ENCODE measurements around the gene MRRF. TPM values are rescaled to one million over a fixed set of nuclear protein-coding genes. Genes with fewer than 3 reads are reported as not detected.
"Not testable (repeated sequence)": the region's sequence is repeated elsewhere in the genome, so short reads cannot be mapped to it uniquely, and the experiment has no call there.

Gene MRRF
- total RNA-seq, 1 experiment from 2014 or later, result 90.6 TPM

DNA sequence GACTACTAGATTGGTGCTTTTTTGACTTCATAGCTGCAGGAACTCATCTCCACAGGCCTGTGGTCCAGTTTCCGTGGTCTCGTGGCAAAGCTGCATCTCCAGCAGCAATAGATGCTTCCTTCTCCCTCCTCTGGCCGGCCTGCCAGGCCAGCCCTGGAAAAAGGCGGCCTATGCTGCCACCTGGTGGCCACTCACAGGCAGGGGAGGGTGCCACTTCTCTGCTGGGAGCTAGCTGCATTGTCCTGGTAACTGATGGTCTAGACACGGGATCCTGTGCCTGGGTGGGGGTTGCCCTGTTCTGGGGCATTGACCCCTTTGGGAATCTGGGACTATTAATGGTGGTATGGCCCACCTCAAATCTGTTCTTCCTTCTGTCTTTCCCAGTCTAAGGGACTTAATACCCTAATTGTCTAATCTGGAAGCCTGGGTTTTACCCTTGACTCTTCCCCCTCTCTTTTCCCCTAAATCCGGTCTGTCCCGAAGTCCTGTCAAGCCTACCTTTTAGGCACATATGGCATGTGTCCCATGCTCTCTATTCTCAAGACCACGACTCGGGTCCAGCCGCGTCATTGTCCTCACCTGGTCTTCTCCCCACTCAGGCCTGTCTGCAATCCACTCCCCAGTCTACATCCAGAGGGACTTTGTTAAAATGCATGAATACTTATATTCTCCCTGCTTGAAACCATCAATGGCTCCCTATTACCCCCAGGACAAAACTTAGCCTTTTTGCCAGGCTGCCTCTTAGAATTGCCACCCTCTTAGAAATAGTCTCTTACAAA is 86.1 kb downstream of the MRRF start:
- DNase-seq (ENCODE audit: extremely low read depth, low read depth), result peak; percentile 73

- no peak for DNase-seq (ENCODE audit: extremely low read depth, low read depth)
Measured at GRCh38 chr9:122354536-122355199, 90.0 kb downstream of the MRRF start.

- DNase-seq (ENCODE audit: extremely low read depth, low read depth), result no peak
Measured at GRCh38 chr9:122355336-122355875, 90.7 kb downstream of the MRRF start.

DNA sequence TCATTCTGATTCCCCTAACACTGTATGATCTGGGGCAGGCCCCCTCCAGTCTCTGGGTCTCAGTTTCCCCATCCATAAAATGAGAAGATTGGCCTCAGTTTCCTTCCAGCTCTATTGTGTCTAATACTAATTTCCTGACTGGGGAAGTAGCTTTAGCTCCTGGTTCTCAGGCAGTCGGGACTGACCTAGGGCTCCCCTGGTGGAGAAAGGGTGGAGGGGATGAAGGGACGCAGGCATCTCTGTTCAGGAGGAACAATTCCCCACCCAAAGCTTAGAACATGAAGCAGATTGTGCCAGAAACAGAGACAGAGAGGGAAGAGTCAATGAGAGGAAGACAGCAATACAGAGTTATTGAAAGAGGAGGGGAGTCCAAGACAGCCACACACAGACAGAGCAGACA is 91.9 kb downstream of the MRRF start:
- DNase-seq (ENCODE audit: extremely low read depth, low read depth), result no peak

DNA sequence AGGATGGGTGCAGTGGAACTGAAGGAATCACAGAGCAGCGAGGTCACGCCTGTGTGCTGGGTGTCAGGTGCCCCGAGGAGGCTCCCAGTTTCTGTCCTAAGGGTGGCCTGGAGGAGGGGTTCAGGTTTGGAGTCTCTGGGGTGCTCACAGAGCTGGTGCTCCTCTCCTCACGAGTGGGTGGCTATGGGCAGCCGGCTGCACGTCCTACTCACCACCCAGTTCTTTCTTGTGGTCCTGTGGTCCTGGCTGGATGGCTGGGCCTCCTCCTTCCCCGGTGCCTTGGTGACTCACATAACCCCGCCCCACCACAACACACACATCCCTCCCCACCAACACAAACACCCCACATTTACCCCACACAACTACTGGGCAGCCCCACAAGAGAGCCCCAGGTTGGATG is 96.2 kb downstream of the MRRF start:
- DNase-seq (ENCODE audit: extremely low read depth, low read depth), result no peak

DNA sequence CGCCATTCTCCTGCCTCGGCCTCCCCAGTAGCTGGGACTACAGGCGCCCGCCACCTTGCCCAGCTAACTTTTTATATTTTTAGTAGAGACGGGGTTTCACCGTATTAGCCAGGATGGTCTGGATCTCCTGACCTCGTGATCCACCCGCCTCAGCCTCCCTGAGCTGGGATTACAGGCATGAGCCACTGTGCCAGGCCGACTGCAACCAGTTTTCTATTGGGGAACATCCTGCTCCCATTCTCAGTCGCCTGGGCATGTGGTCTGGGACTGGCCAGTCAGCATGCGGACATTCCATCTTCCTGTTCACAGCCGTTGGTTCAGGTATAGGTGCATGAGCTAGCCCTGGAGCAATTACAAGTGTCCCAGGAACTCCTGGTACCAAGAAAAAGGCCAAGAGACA is 98.4 kb downstream of the MRRF start:
- not testable (repeated sequence) for DNase-seq (ENCODE audit: extremely low read depth, low read depth)

DNA sequence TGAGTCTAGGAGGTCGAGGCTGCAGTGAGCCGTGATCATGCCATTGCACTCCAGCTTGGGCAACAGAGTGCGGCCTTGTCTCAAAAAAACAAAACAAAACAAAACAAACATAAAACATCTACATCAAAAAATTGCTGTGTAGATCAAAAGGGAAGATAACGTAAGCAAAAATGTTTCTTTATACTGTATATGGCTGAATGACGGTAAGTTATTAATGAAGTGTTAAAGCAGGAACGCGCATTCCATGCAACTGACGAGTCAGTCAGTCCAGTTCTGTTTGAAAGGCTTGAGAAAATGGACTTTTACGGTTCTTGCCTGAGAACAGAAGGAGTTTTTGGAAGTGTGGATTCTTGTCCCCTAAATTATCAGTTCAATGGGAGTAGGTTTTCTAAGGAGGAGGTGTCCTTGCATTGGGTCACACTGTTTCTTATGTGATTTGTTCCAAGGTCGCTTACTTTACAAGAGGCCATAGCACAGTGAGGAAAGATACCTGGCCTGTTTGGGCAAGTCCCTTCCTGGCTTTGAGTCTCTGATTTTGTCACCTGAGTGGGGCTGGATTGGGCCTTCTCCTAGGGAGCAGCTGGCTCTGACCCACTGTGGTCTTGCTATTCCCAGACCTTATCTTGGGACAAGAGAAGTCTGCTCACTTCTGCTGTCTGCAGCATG is 99.6 kb downstream of the MRRF start:
- DNase-seq (ENCODE audit: extremely low read depth, low read depth), result no peak

GRCh38 chr9:122364783-122365150 is 100.1 kb downstream of the MRRF start:
- DNase-seq (ENCODE audit: extremely low read depth, low read depth), result no peak

- no peak for DNase-seq (ENCODE audit: extremely low read depth, low read depth)
Measured at GRCh38 chr9:122366074-122366660, 101.5 kb downstream of the MRRF start.

GRCh38 chr9:122367065-122367464 is 102.4 kb downstream of the MRRF start:
- no peak for DNase-seq (ENCODE audit: extremely low read depth, low read depth)

DNA sequence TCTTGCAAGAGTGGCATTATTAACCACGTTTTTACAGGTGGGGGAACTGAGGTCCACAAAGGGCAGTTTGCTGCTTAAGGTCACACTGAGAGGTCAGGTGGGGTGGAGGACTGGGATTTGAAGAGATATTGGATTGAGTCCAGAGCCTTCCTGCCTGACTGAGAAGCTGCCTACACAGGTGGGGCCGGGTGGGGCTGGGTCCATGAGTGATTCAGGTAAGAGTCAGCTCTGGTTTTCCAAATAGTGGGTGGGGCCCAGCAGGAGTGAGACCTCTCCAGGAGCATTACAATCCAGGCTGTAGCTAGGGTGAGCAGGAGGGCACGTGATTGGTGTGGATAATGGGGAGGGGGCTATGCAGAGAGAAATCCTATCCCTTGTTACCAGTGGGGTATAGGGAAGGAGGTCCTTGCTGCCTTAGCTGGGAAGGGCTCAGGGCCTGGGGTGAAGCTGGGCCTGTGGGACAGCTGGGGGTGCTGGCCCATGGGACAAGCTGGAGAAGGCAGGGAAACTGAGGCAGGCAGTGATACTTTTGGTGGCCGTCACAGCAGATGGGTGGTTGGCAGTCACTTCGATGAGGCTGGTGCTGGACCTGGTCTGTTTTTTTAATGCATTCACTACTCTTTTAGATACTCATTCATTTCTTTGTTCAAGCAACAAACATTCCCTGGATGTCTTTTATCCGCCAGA is 103.2 kb downstream of the MRRF start:
- no peak for DNase-seq (ENCODE audit: extremely low read depth, low read depth)

- no peak for DNase-seq (ENCODE audit: extremely low read depth, low read depth)
Measured at GRCh38 chr9:122368642-122369041, 104.0 kb downstream of the MRRF start.

DNA sequence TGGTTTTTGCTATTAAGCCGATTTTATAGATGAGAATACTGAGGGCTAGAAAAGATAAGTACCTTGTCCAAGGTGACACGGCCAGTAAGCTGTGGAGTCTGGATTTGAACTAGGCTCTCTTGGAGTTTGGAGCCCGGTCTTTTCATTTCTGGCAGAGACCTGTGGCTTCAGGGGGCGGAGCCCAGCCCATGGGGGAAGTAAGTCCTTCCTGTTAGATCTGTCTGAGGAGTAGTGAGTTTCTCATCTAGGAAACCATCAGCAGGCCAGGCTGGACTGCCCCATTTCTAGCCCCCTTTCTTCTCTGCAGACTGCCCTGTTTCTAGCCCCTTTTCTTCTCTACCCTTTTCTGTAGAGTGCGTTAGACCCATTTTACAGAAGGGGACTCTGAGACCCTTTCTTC is 105.6 kb downstream of the MRRF start:
- DNase-seq (ENCODE audit: extremely low read depth, low read depth), result no peak

DNA sequence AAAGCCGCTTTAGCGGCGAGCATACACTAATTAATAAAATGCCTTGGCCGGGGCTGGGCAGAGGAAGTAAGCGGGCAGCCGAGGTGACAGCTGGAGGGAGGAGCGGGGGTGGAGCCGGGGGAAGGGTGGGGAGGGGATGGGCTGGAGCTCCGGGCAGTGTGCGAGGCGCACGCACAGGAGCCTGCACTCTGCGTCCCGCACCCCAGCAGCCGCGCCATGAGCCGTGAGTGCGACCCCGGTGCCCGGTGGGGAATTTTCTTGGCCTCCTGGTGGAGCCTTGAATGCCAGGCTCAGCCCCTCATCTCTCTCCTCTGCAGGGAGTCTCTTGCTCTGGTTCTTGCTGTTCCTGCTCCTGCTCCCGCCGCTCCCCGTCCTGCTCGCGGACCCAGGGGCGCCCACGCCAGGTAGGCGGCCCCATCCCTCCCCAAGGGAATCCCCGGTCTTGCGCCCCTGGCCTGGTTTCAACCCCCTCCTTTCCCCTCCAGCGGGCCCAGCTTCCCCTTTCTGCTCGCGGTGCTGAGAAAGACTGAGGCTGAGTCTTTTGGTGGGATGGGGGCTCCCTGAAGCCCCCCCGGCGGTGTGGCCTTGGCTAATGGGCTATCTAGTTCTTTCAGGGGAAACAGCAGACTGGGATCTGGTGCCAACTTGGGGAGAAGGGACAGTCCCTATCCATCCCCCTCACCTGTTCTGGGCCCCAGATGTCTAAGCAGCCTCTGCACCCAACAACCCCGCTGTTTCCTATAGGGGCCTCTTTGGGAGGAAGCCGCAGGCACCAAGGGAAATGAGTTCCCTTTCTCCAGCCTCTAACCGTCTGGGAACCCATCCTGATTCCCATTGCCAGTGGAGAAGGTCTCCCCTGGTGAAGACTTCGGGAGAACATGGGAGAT is 106.4 kb downstream of the MRRF start, which contains the start of gene PTGS1:
Gene PTGS1 (plus strand): TSS at position 156 of the 887 bp plus-strand sequence. CDS start 61 bp downstream, at position 217.
- no peak for DNase-seq (ENCODE audit: extremely low read depth, low read depth)

GRCh38 chr9:122371846-122372245 is 107.2 kb downstream of the MRRF start:
- no peak for DNase-seq (ENCODE audit: extremely low read depth, low read depth)

DNA sequence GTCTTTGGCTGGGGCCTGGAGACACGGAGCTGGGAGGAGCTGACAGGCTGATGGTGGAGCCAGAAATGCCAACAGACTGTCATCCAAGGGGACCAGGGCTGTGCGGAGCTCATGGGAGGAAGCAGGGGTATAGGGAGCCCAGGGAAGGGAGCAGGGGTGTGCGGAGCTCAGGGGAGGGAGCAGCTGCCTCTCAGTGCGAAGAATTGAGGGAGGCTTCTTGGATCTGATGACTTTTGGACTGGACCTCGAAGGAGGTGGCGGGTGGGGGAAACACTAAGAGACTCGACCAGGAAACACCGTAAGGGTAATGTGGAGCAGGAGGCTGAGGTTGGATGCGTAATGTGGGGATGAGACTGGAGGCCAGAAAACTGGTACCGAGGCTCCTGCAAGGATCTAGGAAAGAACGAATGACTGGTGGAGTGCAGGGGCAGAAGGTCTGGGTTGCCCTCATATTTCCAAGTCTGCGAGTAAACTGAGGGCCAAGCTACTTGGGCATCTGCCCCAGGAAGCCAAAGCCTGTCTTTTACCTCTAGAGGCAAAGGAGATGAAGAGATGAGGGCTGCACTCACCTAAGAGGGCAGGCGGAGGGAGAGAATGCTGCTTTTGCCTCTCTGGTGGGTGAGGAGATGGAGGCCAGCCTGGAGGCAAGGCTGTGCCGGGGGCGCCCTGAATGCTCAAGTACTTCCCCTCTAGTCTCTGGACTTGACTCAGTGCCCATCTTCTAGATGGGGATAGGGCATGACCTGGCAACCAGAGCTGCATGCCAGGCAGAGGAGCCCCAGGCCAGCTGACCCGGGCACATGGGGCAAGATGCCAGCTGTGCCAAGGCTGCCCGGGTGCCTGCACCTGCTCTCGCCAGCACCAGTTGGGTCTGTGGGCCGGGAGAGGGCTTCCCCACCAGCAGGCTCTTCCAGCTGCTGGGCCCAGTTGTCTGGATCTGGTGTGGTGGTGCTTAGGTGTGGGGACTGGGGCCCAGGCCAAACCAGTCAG is 108.5 kb downstream of the MRRF start:
- DNase-seq (ENCODE audit: extremely low read depth, low read depth), result no peak

- DNase-seq (ENCODE audit: extremely low read depth, low read depth), result no peak
Measured at GRCh38 chr9:122374885-122375420, 110.3 kb downstream of the MRRF start.

DNA sequence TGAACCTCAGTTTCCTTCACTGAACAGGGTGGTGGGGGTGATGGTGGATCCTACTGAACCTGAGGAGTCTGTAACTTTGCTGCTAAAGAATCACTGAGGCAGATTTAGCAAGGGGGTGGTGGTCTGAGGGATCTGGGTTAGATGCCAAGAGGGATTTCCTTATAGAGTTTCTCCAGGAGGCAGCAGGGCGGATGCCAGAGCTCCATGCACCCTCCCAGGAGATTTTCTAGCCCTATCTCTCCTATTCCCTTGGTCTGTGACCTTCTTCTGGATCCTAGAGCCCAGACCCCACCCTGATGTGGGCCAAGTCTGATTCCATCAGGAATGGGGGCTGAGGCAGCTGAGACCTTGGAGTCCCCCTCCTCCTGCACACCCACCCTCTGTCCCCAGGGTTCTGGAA is 112.1 kb downstream of the MRRF start:
- no peak for DNase-seq (ENCODE audit: extremely low read depth, low read depth)
